HG02678 (cell line): ENCODE measurements around the gene GAST.
"Not testable (repeated sequence)": the region's sequence is repeated elsewhere in the genome, so short reads cannot be mapped to it uniquely, and the experiment has no call there.

Experiments
- ATAC-seq: cut with Tn5 transposase; IDR thresholded peaks from one replicate; pipeline ENCODE4 v1.9.1; 2021; ENCODE audit warnings: mild to moderate bottlenecking, moderate library complexity; ENCODE audit not compliant: unreplicated experiment

The GAST gene

DNA sequence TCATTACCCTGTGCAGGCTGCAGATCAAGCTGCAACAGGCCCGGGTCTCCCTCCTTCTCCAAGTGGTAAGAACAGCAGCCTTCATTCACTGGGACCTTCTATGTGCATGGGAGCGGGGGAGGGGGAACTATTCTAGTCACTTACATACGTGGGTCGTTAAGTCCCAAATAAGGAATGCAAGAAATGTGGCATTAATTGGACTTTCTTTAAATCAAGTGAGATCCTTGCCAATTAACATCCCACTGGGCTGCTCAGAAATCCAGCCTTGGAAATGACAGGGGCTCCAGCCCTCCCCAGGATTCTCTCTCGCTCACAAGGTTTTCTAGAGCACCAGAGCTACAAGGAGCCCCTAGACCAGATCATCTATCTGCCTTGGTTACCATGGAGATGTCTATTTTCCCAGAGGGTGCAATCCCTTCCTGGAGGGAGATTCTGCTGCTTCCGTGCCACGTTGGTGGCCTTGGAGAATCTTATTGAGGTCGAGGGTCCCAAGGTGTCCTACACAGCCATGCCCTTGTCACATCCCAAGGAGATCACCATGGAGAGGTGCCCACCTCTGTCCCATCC lies 28.6 kb upstream of the GAST start:
- ATAC-seq = no peak

GRCh38 chr17:41684035-41684434 lies 28.1 kb upstream of the GAST start:
- ATAC-seq = no peak

GRCh38 chr17:41685753-41686152 lies 26.4 kb upstream of the GAST start:
- not testable (repeated sequence) for ATAC-seq

- ATAC-seq = no peak
These were observed 25.9 kb upstream of the GAST start for GRCh38 chr17:41686281-41686680.

GRCh38 chr17:41687828-41688640 lies 24.1 kb upstream of the GAST start:
- peak; percentile 11 for ATAC-seq

- peak; percentile 74 for ATAC-seq
These were observed 23.3 kb upstream of the GAST start, which contains the start of gene EIF1 for GRCh38 chr17:41688641-41689496. TSS of gene EIF1 (plus strand) at chr17:41688885. CDS start at chr17:41689039, 154 bp downstream.

DNA sequence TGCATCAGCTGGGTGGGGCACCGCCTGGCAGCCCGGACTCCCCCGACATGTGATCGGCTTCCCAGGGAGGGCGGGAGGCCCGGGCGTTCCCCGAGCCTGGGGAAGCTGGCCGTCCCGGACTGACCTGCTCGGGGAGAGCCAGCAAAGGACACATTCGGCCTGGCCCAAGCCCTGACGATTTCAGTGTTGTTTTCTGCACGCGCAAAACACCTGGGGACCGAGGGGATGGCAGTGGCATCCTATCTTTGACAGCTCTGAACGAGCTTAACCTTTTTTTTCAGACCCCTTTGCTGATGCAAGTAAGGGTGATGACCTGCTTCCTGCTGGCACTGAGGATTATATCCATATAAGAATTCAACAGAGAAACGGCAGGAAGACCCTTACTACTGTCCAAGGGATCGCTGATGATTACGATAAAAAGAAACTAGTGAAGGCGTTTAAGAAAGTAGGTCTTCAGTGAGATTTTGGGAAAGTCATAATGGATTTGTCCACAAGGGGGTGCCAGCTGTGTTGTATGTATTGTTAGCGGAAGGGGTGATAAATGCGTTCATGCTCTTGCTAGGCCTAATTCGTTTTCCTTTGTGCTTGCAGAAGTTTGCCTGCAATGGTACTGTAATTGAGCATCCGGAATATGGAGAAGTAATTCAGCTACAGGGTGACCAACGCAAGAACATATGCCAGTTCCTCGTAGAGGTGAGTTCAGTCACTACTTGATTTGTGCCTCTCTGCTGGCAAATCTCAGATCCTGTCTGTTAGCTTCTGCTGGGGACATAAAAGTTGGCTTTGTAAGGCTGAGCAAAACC lies 22.4 kb upstream of the GAST start:
- ATAC-seq = no peak

GRCh38 chr17:41690497-41690896 lies 21.6 kb upstream of the GAST start:
- no peak for ATAC-seq

DNA sequence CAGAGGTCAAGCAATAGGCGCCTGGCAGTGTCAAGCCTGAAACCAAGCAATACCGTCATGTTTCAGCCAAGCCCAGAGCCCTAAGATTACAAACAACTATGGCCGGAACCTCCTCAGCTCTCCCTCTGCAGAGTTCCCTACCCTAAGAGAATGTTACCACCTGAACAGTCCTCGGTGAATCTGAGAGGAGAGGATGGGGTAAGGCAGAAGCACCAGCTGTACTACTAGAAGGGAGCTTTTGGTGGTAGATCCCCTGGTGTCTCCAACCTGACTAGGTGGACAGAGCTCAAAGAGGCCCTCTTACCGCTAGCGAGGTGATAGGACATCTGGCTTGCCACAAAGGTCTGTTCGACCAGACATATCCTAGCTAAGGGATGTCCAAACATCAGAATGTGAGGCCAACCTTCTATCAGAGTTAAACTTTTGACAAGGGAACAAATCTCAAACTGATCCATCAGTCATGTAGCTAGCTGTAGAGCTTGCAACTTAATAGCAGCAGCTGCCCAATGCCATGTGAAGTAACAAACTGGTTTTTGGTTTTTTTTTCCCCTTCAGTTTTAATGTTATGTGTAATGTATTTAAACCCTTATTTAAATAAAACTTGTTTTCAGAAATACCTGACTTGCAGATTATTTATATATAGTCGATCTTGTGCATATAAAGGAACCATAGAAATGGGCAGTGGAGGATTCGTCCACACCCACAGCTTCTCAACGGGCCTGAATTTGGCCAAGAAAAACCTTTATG lies 20.9 kb upstream of the GAST start:
- no peak for ATAC-seq

GRCh38 chr17:41692722-41693521 lies 19.2 kb upstream of the GAST start:
- no peak for ATAC-seq

- ATAC-seq = no peak
These were observed 16.9 kb upstream of the GAST start for GRCh38 chr17:41695134-41695661.

GRCh38 chr17:41695954-41696757 lies 16.0 kb upstream of the GAST start:
- ATAC-seq = no peak

GRCh38 chr17:41697122-41697962 lies 14.8 kb upstream of the GAST start:
- no peak for ATAC-seq

- ATAC-seq = not testable (repeated sequence)
These were observed 11.3 kb upstream of the GAST start for GRCh38 chr17:41700843-41701242.

DNA sequence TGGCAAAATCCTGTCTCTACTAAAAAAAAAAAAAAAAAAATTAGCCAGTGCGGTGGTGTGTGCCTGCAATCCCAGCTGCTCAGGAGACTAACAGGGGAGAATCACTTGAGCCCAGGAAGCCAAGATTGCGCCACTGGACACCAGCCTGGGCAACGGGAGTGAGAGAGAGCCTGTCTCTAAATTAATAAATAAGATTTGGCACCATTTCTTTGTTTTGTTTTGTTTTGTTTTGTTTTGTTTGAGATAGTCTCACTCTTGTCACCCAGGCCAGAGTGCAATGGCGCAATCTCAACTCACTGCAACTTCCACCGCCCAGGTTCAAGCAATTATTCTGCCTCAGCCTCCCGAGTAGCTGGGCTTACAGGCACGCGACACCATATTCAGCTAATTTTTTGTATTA lies 9.4 kb upstream of the GAST start:
- ATAC-seq = no peak

DNA sequence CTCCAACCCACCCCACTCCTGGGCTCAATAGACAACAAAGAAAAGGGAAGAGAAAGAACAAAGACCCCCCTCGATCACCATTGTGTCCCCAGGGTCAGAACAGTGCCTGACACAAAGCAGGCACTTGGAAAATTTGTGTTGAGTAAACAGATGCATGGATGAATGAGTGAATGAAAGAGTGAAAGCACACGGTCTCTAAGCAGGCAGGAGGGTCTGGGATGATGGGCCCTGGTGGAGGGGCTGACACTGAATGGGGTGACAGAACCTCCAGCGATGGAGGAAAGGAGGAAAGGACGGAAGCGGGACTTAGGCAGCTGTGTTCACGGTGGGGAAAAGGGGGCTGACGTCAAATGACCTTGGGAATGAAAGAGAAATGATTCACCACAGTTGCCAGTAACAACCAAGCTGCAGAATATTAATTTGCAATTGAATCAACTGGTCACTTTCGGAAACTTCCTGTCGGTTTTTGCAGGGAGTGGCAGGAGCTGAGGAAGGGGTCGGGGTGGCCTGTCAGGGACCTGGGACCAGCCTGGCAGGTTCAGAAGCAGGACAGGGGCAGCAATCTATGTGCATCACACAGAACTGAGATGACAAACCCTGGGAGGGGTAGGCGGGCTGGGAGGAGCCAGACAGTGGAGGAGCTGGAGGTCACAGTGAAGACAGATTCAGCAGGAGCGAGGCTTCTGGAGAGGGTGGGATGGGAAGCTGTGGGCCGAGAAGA lies 6.7 kb upstream of the GAST start:
- no peak for ATAC-seq
